Astrocyte (in vitro differentiated cells and primary cell): ENCODE measurements around the gene BPI. TPM values are rescaled to one million over a fixed set of nuclear protein-coding genes. Genes with fewer than 3 reads are reported as not detected.

Experiments used
- DNase-seq: peaks from one replicate; pipeline ENCODE4 v3.0.0-alpha.2; 2010; ENCODE audit warnings: low read depth
- FAIRE-seq: peaks from 2 replicates; lab custom pipeline; 2011; peaks lifted over from hg19 to GRCh38; lab: Jason Lieb, UNC
- H2AFZ ChIP-seq: 2 replicates; pipeline ENCODE4 v1.6.0; 2012; ENCODE audit warnings: low read depth, low read length, inconsistent platforms
- H3K27ac ChIP-seq: 2 replicates; pipeline ENCODE4 v1.5.1; 2011; ENCODE audit warnings: low read depth, low read length, inconsistent platforms
- H3K27me3 ChIP-seq: 2 replicates; pipeline ENCODE4 v1.6.0; 2011; ENCODE audit warnings: low read length, inconsistent platforms; ENCODE audit not compliant: insufficient read depth
- H3K36me3 ChIP-seq: 2 replicates; pipeline ENCODE4 v1.5.1; 2011; ENCODE audit warnings: low read length, inconsistent platforms; ENCODE audit not compliant: insufficient read depth
- H3K4me1 ChIP-seq: 2 replicates; pipeline ENCODE4 v1.5.1; 2011; ENCODE audit warnings: low read length, inconsistent platforms; ENCODE audit not compliant: insufficient read depth
- H3K4me2 ChIP-seq: 2 replicates; pipeline ENCODE4 v1.6.0; 2012; ENCODE audit warnings: low read length, inconsistent platforms
- H3K4me3 ChIP-seq: 2 replicates; pipeline ENCODE4 v1.5.1; 2011; ENCODE audit warnings: low read depth, mild to moderate bottlenecking, low read length, inconsistent platforms; ENCODE audit not compliant: insufficient read depth
- H3K79me2 ChIP-seq: 2 replicates; pipeline ENCODE4 v1.6.0; 2012; ENCODE audit warnings: mild to moderate bottlenecking, low read length, inconsistent platforms; ENCODE audit not compliant: insufficient read depth
- H3K9ac ChIP-seq: 2 replicates; pipeline ENCODE4 v1.6.0; 2012; ENCODE audit warnings: mild to moderate bottlenecking, low read length, inconsistent platforms
- H3K9me3 ChIP-seq: 2 replicates; pipeline ENCODE4 v1.5.1; 2012; ENCODE audit warnings: low read depth, mild to moderate bottlenecking, low read length, inconsistent platforms; ENCODE audit not compliant: insufficient read depth
- H4K20me1 ChIP-seq: 2 replicates; pipeline ENCODE4 v1.6.0; 2012; ENCODE audit warnings: low read length, inconsistent platforms; ENCODE audit not compliant: insufficient read depth
- H3K27ac Mint-ChIP-seq: one replicate; pipeline ENCODE4 v1.8.0; 2021; ENCODE audit warnings: mild to moderate bottlenecking, mixed read lengths; ENCODE audit not compliant: unreplicated experiment
- H3K27me3 Mint-ChIP-seq: one replicate; pipeline ENCODE4 v1.8.0; 2021; ENCODE audit warnings: low read depth, mixed read lengths; ENCODE audit not compliant: unreplicated experiment
- H3K36me3 Mint-ChIP-seq: one replicate; pipeline ENCODE4 v1.8.0; 2021; ENCODE audit warnings: low read depth, mixed read lengths; ENCODE audit not compliant: unreplicated experiment
- H3K4me1 Mint-ChIP-seq: one replicate; pipeline ENCODE4 v1.8.0; 2021; ENCODE audit warnings: low read depth, mixed read lengths; ENCODE audit not compliant: unreplicated experiment
- H3K4me3 Mint-ChIP-seq: one replicate; pipeline ENCODE4 v1.8.0; 2021; ENCODE audit warnings: mild to moderate bottlenecking, moderate library complexity, mixed read lengths; ENCODE audit not compliant: unreplicated experiment
- H3K9me3 Mint-ChIP-seq: one replicate; pipeline ENCODE4 v1.8.0; 2021; ENCODE audit warnings: mild to moderate bottlenecking, mixed read lengths; ENCODE audit not compliant: unreplicated experiment
- CTCF ChIP-seq: IDR thresholded peaks from 2 replicates; pipeline ENCODE4 v1.5.1; 2011; ENCODE audit warnings: low read depth, mild to moderate bottlenecking, inconsistent platforms, low read length, moderate library complexity; ENCODE audit not compliant: insufficient read depth
- EZH2 ChIP-seq: IDR thresholded peaks from 2 replicates; pipeline ENCODE4 v1.6.1; 2012; ENCODE audit warnings: mild to moderate bottlenecking, low read length, inconsistent platforms; ENCODE audit not compliant: insufficient read depth
- total RNA-seq: library from RNA; stranded (reverse); gene quantifications from 2 replicates; pipeline ENCODE4 v1.2.1, GENCODE V29; 2021

The BPI gene
- total RNA-seq, 1 donor from 2014 or later, result not detected

- DNase-seq, result no peak
- H3K79me2 ChIP-seq, result no peaks in the 10 kb centered on the region
- peaks cover 7% of the 10 kb centered on the region for H3K9me3 Mint-ChIP-seq
- peak overlapping the region; percentile 28 for H3K9ac ChIP-seq
- peaks cover 3% of the 10 kb centered on the region for H3K9me3 ChIP-seq
- H3K27me3 Mint-ChIP-seq, result no peaks in the 10 kb centered on the region
- H3K27ac ChIP-seq, result peak overlapping the region; percentile 61
- peak overlapping the region; percentile 50 for H3K27ac Mint-ChIP-seq
- peaks cover 19% of the 10 kb centered on the region for H3K4me1 Mint-ChIP-seq
- H3K27me3 ChIP-seq, result no peaks in the 10 kb centered on the region
- H2AFZ ChIP-seq, result no peak overlapping the region
- H3K4me3 Mint-ChIP-seq, result no peak overlapping the region
- no peaks in the 10 kb centered on the region for H3K36me3 Mint-ChIP-seq
- H3K4me1 ChIP-seq, result peaks cover 49% of the 10 kb centered on the region
- no peak for FAIRE-seq
- TF ChIP-seq EZH2 (no peak), CTCF (no peak)
- H3K4me3 ChIP-seq, result no peak overlapping the region
- no peak overlapping the region for H3K4me2 ChIP-seq
- no peaks in the 10 kb centered on the region for H4K20me1 ChIP-seq
- H3K36me3 ChIP-seq, result no peaks in the 10 kb centered on the region
Observed at GRCh38 chr20:38277691-38278090, 26.3 kb upstream of the BPI start.

GRCh38 chr20:38278131-38278530 is 25.8 kb upstream of the BPI start:
- FAIRE-seq, result no peak
- peaks cover 15% of the 10 kb centered on the region for H3K4me1 Mint-ChIP-seq

More at GRCh38 chr20:38278131-38278530, 25.8 kb upstream of the BPI start:
- H3K4me3 ChIP-seq, result no peak overlapping the region
- Mint-ChIP-seq H3K9me3 (peaks cover 9% of the 10 kb centered on the region), H3K27ac (peak overlapping the region; percentile 50), H3K4me3 (no peak overlapping the region), H3K27me3 (peaks cover 4% of the 10 kb centered on the region), H3K36me3 (no peaks in the 10 kb centered on the region)
- H4K20me1 ChIP-seq, result no peaks in the 10 kb centered on the region
- H3K79me2 ChIP-seq, result no peaks in the 10 kb centered on the region
- H3K9ac ChIP-seq, result peak overlapping the region; percentile 28
- no peak for DNase-seq
- H3K27me3 ChIP-seq, result no peaks in the 10 kb centered on the region
- TF ChIP-seq EZH2 (no peak), CTCF (no peak)
- peaks cover 3% of the 10 kb centered on the region for H3K9me3 ChIP-seq
- no peak overlapping the region for H2AFZ ChIP-seq
- no peak overlapping the region for H3K4me2 ChIP-seq
- no peaks in the 10 kb centered on the region for H3K36me3 ChIP-seq
- peak overlapping the region; percentile 61 for H3K27ac ChIP-seq
- peaks cover 44% of the 10 kb centered on the region for H3K4me1 ChIP-seq
